HepG2 (cell line): ENCODE measurements around the gene SDC4. TPM values are rescaled to one million over a fixed set of nuclear protein-coding genes. Genes with fewer than 3 reads are reported as not detected.

ENCODE experiments used
- CBX5 ChIP-seq: sonication (generic); formaldehyde crosslinking; IDR thresholded peaks from 2 replicates; pipeline ENCODE4 v1.4.0; 2020; ENCODE audit warnings: missing genetic modification reagents, borderline replicate concordance
- DR1 ChIP-seq: sonication (generic); formaldehyde crosslinking; IDR thresholded peaks from 2 replicates; pipeline ENCODE4 v1.8.0; 2021; ENCODE audit warnings: mild to moderate bottlenecking, missing genetic modification reagents, inconsistent platforms
- FLYWCH1 ChIP-seq: sonication (generic); formaldehyde crosslinking; IDR thresholded peaks from 2 replicates; pipeline ENCODE4 v1.8.1; 2023; ENCODE audit warnings: mild to moderate bottlenecking, missing genetic modification reagents
- HNF4A ChIP-seq: sonication (generic); formaldehyde crosslinking; IDR thresholded peaks from 2 replicates; pipeline ENCODE4 v1.4.0; 2020; ENCODE audit warnings: missing genetic modification reagents
- KAT8 ChIP-seq: IDR thresholded peaks from 2 replicates; pipeline ENCODE4 v1.6.1; 2016; ENCODE audit warnings: missing genetic modification reagents, missing compliant biosample characterization
- MED13 ChIP-seq: sonication (generic); formaldehyde crosslinking; IDR thresholded peaks from 2 replicates; pipeline ENCODE4 v1.5.0; 2020; ENCODE audit warnings: missing genetic modification reagents
- NCOR1 ChIP-seq: fragments of 200-600 bp; sonication (generic); IDR thresholded peaks from 2 replicates; pipeline ENCODE4 v1.7.0; 2017; ENCODE audit warnings: antibody characterized with exemption, low read length, borderline replicate concordance
- NR2F6 ChIP-seq, 2 experiments: IDR thresholded peaks; 2 replicates each; pipeline ENCODE4 v1.6.1; 2016; ENCODE audit warnings: antibody characterized with exemption in 1 of 2, mild to moderate bottlenecking in 1 of 2
- POLR2A ChIP-seq, 2 experiments: IDR thresholded peaks; 2 replicates each; pipeline ENCODE4 v1.6.1; 2011; ENCODE audit warnings: low read depth in 2 of 2, low read length in 2 of 2, mild to moderate bottlenecking in 1 of 2, moderate library complexity in 1 of 2; ENCODE audit not compliant: insufficient read depth in 1 of 2
- RERE ChIP-seq: IDR thresholded peaks from 2 replicates; pipeline ENCODE4 v1.6.1; 2016; ENCODE audit warnings: low read depth, missing genetic modification reagents, missing compliant biosample characterization
- RXRB ChIP-seq: IDR thresholded peaks from 2 replicates; pipeline ENCODE4 v1.6.1; 2016; ENCODE audit warnings: borderline replicate concordance, missing genetic modification reagents, missing compliant biosample characterization
- SAP130 ChIP-seq: IDR thresholded peaks from 2 replicates; pipeline ENCODE4 v1.6.1; 2016; ENCODE audit warnings: low read depth
- SNRNP70 ChIP-seq: fragments of 200-400 bp; formaldehyde crosslinking; IDR thresholded peaks from 2 replicates; pipeline ENCODE4 v1.6.1; 2017; ENCODE audit warnings: mild to moderate bottlenecking, low read depth, low read length, moderate library complexity
- SRSF4 ChIP-seq: fragments of 200-400 bp; formaldehyde crosslinking; IDR thresholded peaks from one replicate; pipeline ENCODE4 v1.6.1; 2018; ENCODE audit warnings: mild to moderate bottlenecking, low read depth, low read length, moderate library complexity; ENCODE audit not compliant: poor library complexity, severe bottlenecking
- TEAD3 ChIP-seq: optimal IDR thresholded peaks from 2 replicates; pipeline ENCODE3; 2016; ENCODE audit warnings: borderline replicate concordance
- ZFX ChIP-seq: sonication (generic); formaldehyde crosslinking; IDR thresholded peaks from 2 replicates; pipeline ENCODE4 v1.4.0; 2020; ENCODE audit warnings: mild to moderate bottlenecking, low read depth, missing genetic modification reagents, moderate library complexity
- ZMAT3 ChIP-seq: sonication (generic); formaldehyde crosslinking; conservative IDR thresholded peaks from 2 replicates; pipeline ENCODE4 v1.7.0; 2021; ENCODE audit warnings: missing genetic modification reagents
- ZNF136 ChIP-seq: sonication (generic); formaldehyde crosslinking; IDR thresholded peaks from 2 replicates; pipeline ENCODE4 v1.8.1; 2022; ENCODE audit warnings: low read depth, mild to moderate bottlenecking, moderate library complexity, missing genetic modification reagents
- ZNF572 ChIP-seq: sonication (generic); formaldehyde crosslinking; IDR thresholded peaks from 2 replicates; pipeline ENCODE4 v1.5.1; 2020; ENCODE audit warnings: mild to moderate bottlenecking, missing genetic modification reagents
- ZNF766 ChIP-seq: sonication (generic); formaldehyde crosslinking; IDR thresholded peaks from 2 replicates; pipeline ENCODE4 v1.5.0; 2020; ENCODE audit warnings: missing genetic modification reagents, borderline replicate concordance
- ZSCAN12 ChIP-seq: sonication (generic); formaldehyde crosslinking; IDR thresholded peaks from 2 replicates; pipeline ENCODE4 v1.9.0; 2021; ENCODE audit warnings: mild to moderate bottlenecking, missing genetic modification reagents
- ZSCAN30 ChIP-seq: sonication (generic); formaldehyde crosslinking; IDR thresholded peaks from 2 replicates; pipeline ENCODE4 v1.5.0; 2020; ENCODE audit warnings: mild to moderate bottlenecking, missing genetic modification reagents
- polyA plus RNA-seq, 8 experiments: library from polyadenylated mRNA; depleted of rRNA in 3 of 8; stranded (reverse) in 7 of 8; unstranded in 1 of 8; fragments of >200 nt; fragmentation: Illumina TruSeq in 4 of 8; extraction: Trizol in 4 of 8; gene quantifications; 2 replicates each; pipeline versions ENCODE4 v1.2.1 to v1.2.3, GENCODE V29; 2011 to 2016; ENCODE audit warnings: low read depth in 4 of 8, missing spikeins in 1 of 8, mixed read lengths in 1 of 8; ENCODE audit not compliant: insufficient read depth in 1 of 8
- total RNA-seq, 5 experiments: library from RNA; depleted of rRNA; stranded (reverse); fragments of >200 nt; fragmentation: Illumina TruSeq; extraction: Trizol; gene quantifications; 2 replicates each; pipeline ENCODE4 v1.2.3, GENCODE V29; 2016; ENCODE audit warnings: low read depth in 1 of 5
- TF ChIP-seq, protein P1 (sequence below): IDR thresholded peaks from 2 replicates; pipeline ENCODE4 v1.6.1; 2016
- TF ChIP-seq, protein P2 (sequence below): sonication (generic); formaldehyde crosslinking; conservative IDR thresholded peaks from 2 replicates; pipeline ENCODE4 v1.4.0; 2020; ENCODE audit warnings: missing genetic modification reagents

Gene SDC4
- total and polyA plus RNA-seq, 2 of the 13 experiments (the other 11 are each of a cell fraction or from before 2014, with no cell fraction given) = 49.0 to 65.1 TPM

DNA sequence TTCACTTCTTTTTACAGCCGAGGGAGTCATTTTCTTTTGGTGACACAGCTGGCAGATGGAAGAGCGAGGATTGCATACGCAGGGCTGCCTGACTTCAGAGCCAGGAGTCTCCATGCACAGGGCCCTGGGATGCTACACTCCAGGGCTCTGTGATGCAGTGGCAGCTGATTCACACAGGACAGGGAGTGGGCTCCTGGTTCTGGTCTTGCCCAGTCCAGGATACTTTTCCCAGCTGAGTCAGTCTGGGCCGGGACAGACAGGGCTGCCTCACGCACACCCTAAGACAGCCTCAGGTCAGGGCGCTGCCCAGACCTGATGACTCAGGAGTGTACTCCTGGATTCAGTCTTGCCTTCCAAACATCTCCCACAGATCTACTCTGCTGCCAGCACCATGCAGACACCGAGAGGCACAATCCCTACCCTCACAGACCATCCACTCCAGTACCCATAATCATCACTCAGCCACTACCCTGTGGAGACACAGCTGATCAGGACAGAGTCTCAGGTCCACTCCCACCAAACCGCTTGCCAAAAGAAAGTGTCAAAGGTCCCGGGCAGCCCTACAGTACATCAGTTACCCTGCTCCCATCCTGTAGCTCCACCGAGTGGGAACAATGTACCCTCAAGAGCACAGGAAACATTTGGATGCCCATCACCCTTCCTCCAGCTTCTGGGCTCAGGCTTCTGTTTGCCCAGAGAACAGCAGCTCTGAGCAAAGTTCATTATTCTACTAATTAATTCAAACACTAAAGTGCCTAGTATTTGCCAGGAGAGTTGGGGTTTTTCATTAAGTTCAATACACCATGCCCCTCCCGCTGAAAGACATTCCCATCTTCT lies 11.5 kb downstream of the SDC4 start (continued):
- TF ChIP-seq, protein P1, sequence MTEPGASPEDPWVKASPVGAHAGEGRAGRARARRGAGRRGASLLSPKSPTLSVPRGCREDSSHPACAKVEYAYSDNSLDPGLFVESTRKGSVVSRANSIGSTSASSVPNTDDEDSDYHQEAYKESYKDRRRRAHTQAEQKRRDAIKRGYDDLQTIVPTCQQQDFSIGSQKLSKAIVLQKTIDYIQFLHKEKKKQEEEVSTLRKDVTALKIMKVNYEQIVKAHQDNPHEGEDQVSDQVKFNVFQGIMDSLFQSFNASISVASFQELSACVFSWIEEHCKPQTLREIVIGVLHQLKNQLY = 0 out of 2 replicates have a peak, but pooled peaks have one; percentile 11
- TF ChIP-seq POLR2A (IDR thresholded peaks at IDR 0.05; ENCODE audit: insufficient read depth in 1 of 2, low read depth in 2 of 2, low read length in 2 of 2) (0 out of 4 replicates have a peak, but pooled peaks of 1 of the 2 experiments have one; percentile 3), NCOR1 (peak; percentile 78; the same call in 1 of the 2 replicates), FLYWCH1 (CRISPR knock-in tag) (peak; percentile 69; the same call in 1 of the 2 replicates), MED13 (CRISPR knock-in tag) (no peak; the same call in 1 of the 2 replicates), RXRB (peak; percentile 54; the same call in 1 of the 2 replicates), TEAD3 (CRISPR knock-in tag) (peak; percentile 67), ZNF766 (CRISPR knock-in tag) (no peak), KAT8 (CRISPR knock-in tag) (0 out of 2 replicates have a peak, but pooled peaks have one; percentile 6), DR1 (CRISPR knock-in tag) (no peak), RERE (CRISPR knock-in tag) (no peak), ZSCAN30 (CRISPR knock-in tag) (no peak), ZNF572 (CRISPR knock-in tag) (peak; percentile 74; the same call in 1 of the 2 replicates), ZMAT3 (CRISPR knock-in tag) (0 out of 2 replicates have a peak, but pooled peaks have one; percentile 24), SNRNP70 (no peak), CBX5 (peak; percentile 45; the same call in 1 of the 2 replicates), SAP130 (0 out of 2 replicates have a peak, but pooled peaks have one; percentile 20), HNF4A (CRISPR knock-in tag) (peak; percentile 80), ZFX (peak; percentile 13; the same call in 1 of the 2 replicates), NR2F6 (IDR thresholded peaks at IDR 0.05) (no peak), NR2F6 (CRISPR knock-in tag; IDR thresholded peaks at IDR 0.05) (peak; percentile 54; the same call in 1 of the 2 replicates), ZNF136 (CRISPR knock-in tag) (0 out of 2 replicates have a peak, but pooled peaks have one; percentile 39), SRSF4 (no peak), ZSCAN12 (CRISPR knock-in tag) (no peak)
- TF ChIP-seq, protein P2, sequence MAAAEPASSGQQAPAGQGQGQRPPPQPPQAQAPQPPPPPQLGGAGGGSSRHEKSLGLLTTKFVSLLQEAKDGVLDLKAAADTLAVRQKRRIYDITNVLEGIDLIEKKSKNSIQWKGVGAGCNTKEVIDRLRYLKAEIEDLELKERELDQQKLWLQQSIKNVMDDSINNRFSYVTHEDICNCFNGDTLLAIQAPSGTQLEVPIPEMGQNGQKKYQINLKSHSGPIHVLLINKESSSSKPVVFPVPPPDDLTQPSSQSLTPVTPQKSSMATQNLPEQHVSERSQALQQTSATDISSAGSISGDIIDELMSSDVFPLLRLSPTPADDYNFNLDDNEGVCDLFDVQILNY (CRISPR knock-in tag) = 0 out of 2 replicates have a peak, but pooled peaks have one; percentile 37
